PC-3 (cell line): ENCODE data around the gene SNED1. TPM values are rescaled to one million over a fixed set of nuclear protein-coding genes. Genes with fewer than 3 reads are reported as not detected.

Experiments
- ATAC-seq: fragments of 200-7000 bp; cut with Tn5 transposase; 2 replicates; pipeline ENCODE4 v1.9.1; 2020; ENCODE audit warnings: mild to moderate bottlenecking, moderate library complexity
- BruUV-seq: library from RNA; stranded (reverse); fragments of 400-500 nt; replicated peaks from 2 replicates; lab custom pipeline; 2021; lab: Mats Ljungman, UMichigan
- CTCF ChIA-PET: fragments of 300-600 bp; sonication (Branson Sonifier 250); formaldehyde crosslinking; loops from one replicate; lab custom pipeline; 2022; ENCODE audit warnings: antibody characterized with exemption; lab: Charles Lee
- POLR2A ChIA-PET: fragments of 300-600 bp; sonication (Branson Sonifier 250); formaldehyde crosslinking; loops from one replicate; lab custom pipeline; 2022; ENCODE audit warnings: antibody characterized with exemption; ENCODE audit not compliant: unreplicated experiment; lab: Charles Lee
- DNase-seq: peaks from one replicate; pipeline ENCODE4 v3.0.0-alpha.2; 2015
- H2AFZ ChIP-seq: fragments of 300-600 bp; sonication (generic); 2 replicates; pipeline ENCODE4 v1.6.0; 2016; ENCODE audit warnings: antibody characterized with exemption, low read length
- H3F3A ChIP-seq: fragments of 300-600 bp; sonication (generic); one replicate; pipeline ENCODE4 v1.6.0; 2017; ENCODE audit warnings: antibody characterized with exemption, low read length, control low read depth, mild to moderate bottlenecking; ENCODE audit not compliant: unreplicated experiment
- H3K27ac ChIP-seq: fragments of 300-600 bp; sonication (generic); 2 replicates; pipeline ENCODE4 v1.5.1; 2016; ENCODE audit warnings: mild to moderate bottlenecking, low read length
- H3K27me3 ChIP-seq: fragments of 300-600 bp; sonication (generic); 2 replicates; pipeline ENCODE4 v1.6.1; 2016; ENCODE audit warnings: low read length, mixed read lengths
- H3K36me3 ChIP-seq: fragments of 300-600 bp; sonication (generic); 2 replicates; pipeline ENCODE4 v1.6.1; 2016; ENCODE audit warnings: low read depth, mixed run types, low read length, mixed read lengths
- H3K4me1 ChIP-seq: fragments of 300-600 bp; sonication (generic); 2 replicates; pipeline ENCODE4 v1.5.1; 2016; ENCODE audit warnings: low read length; ENCODE audit not compliant: insufficient read depth
- H3K4me2 ChIP-seq: fragments of 300-600 bp; sonication (generic); 2 replicates; pipeline ENCODE4 v1.6.0; 2016; ENCODE audit warnings: low read length
- H3K4me3 ChIP-seq: fragments of 300-600 bp; sonication (generic); 2 replicates; pipeline ENCODE4 v1.5.1; 2016; ENCODE audit warnings: mild to moderate bottlenecking, low read length, mixed read lengths
- H3K79me2 ChIP-seq: fragments of 300-600 bp; sonication (generic); 2 replicates; pipeline ENCODE4 v1.6.1; 2017; ENCODE audit warnings: low read length, mixed read lengths
- H3K9ac ChIP-seq: fragments of 300-600 bp; sonication (generic); 2 replicates; pipeline ENCODE4 v1.6.0; 2016; ENCODE audit warnings: mild to moderate bottlenecking, low read length
- H3K9me2 ChIP-seq: fragments of 300-600 bp; sonication (generic); replicated peaks from 2 replicates; pipeline ENCODE4 v1.6.1; 2016; ENCODE audit warnings: mixed run types, low read length, mixed read lengths
- H3K9me3 ChIP-seq: fragments of 300-600 bp; sonication (generic); 2 replicates; pipeline ENCODE4 v1.6.1; 2016; ENCODE audit warnings: low read length, mixed read lengths
- H4K20me1 ChIP-seq: fragments of 300-600 bp; sonication (generic); 2 replicates; pipeline ENCODE4 v1.6.1; 2016; ENCODE audit warnings: low read length, mixed read lengths
- CTCF ChIP-seq: fragments of 300-600 bp; sonication (generic); conservative IDR thresholded peaks from 2 replicates; pipeline ENCODE4 v1.5.1; 2017; ENCODE audit warnings: antibody characterized with exemption, low read depth, mild to moderate bottlenecking, low read length
- EZH2 ChIP-seq: fragments of 300-600 bp; sonication (generic); IDR thresholded peaks from one replicate; pipeline ENCODE4 v1.6.1; 2017; ENCODE audit warnings: antibody characterized with exemption, mild to moderate bottlenecking, low read length; ENCODE audit not compliant: unreplicated experiment
- EZH2phosphoT487 ChIP-seq: fragments of 300-600 bp; sonication (generic); IDR thresholded peaks from 2 replicates; pipeline ENCODE4 v1.6.1; 2018; ENCODE audit warnings: mild to moderate bottlenecking, antibody characterized with exemption, low read length, borderline replicate concordance
- intact Hi-C: fragments of 100-400 bp; cut with micrococcal nuclease; formaldehyde crosslinking; loops from 2 replicates; pipeline ENCODE4 v1.9.0; 2023
- total RNA-seq: library from RNA; depleted of rRNA; stranded (reverse); fragments of >200 nt; gene quantifications from 2 replicates; pipeline ENCODE4 v1.2.3, GENCODE V29; 2014

The SNED1 gene
- total RNA-seq, 1 experiment from 2014 or later = 0.66 TPM

DNA sequence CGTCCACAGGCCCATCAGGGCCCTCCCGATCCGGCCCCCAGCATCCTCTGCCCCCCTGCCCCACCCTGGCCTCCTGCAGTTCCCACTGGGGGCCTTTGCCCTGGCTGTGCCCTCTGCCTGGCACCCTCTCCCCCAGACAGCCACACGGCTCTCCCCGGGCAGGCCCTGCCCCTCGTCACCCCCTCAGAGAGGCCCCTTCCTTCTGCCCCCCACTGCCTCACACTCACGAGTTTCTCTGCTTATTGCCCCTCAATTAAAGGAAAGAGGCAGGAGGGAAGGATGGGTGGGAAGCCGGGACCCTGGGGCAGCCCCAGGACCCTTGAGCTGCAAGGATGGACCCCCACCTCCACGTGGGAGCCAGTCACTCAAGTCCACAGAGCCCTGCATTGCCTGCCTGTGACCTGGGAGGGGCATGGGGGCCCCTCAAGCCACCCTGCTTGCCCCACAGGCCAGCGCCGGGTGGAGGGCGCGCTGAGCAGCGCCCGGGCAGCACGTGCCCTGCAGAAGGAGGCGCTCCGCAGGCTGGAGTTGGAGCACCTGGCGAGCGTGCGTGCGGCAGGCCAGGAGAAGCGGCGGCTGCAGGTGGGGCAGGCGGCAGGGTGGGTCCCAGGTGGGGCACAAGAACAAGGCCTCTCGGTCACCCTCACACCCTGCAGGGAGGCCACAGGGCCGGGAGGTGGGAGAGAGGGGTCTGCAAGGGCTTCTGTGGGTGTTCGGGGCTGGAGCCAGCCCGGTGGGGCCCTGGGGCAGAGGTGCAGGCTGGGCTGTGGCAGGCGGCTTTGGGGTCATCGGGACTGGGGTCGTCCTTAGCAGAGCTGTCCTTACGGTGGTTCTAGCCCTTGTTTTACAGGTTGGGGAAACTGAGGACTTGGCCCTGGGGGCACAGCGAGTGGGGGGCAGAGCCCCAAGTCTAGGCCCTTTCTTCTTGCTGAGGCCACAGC, 30.5 kb upstream of the SNED1 start:
- Histone ChIP-seq H3F3A (no peaks in the 10 kb centered on the region), H3K9me3 (no peaks in the 10 kb centered on the region), H3K9ac (no peak overlapping the region), H3K4me1 (peaks cover 3% of the 10 kb centered on the region), H2AFZ (no peak overlapping the region), H3K79me2 (no peaks in the 10 kb centered on the region), H3K36me3 (no peaks in the 10 kb centered on the region), H3K4me2 (no peak overlapping the region), H4K20me1 (no peaks in the 10 kb centered on the region), H3K9me2 (no peaks in the 10 kb centered on the region), H3K27ac (no peak overlapping the region), H3K4me3 (no peak overlapping the region), H3K27me3 (no peaks in the 10 kb centered on the region; the same call in 1 of the 2 replicates)
- intact Hi-C loops = no loop called here
- DNase-seq (no peak), ATAC-seq (no peak)
- no peak for TF ChIP-seq CTCF
- no peak for TF ChIP-seq EZH2
- TF ChIP-seq EZH2phosphoT487 = no peak
- no TSS peak for BruUV-seq
- ChIA-PET POLR2A (no interaction called here), CTCF (no interaction called here)

DNA sequence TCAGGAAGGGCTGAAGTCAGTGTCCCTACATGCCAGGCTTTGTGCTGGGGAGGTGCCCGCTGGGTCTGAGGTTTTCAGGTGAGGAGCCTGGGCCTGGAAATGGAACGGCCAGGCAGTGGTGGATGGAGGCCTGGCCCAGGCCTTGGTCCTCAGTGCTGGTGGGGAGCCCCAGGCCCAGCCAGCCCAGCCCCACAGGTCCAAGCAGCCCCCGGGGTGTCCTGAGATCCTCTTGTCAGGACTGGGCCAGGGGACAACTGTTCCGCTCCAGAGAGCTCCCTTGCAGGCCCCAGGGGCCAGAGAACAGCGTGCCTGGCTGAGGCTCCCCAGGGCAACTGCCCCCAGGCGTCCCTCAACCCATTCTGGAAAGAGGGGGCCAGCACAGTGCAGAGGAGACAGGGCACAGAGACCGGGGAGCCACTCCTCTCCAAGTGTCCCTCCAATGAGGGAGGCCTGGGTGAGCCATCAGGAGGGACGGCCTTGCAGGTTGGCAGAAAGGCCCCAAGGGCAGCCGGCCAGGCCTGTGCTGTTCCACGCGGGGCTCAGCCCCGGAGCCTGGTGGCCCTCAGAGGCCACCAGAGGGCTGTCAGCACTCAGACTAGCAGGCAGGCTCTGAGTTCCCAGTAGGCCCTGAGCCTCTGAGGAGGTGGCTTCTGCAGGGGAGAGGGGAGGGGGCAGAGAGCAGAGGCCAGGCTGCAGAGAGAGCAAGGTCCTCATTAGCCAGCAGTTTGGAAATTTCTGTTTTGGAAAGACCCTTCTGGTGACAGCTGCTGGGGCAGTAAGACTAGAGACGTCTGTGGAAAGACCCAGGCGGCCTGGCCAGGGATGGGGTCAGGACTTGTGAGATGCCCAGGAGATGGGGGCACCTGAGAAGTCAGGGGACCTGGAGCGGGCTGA, 29.4 kb upstream of the SNED1 start:
- Histone ChIP-seq H4K20me1 (no peaks in the 10 kb centered on the region), H3K27me3 (no peaks in the 10 kb centered on the region; the same call in 1 of the 2 replicates), H3K9me3 (no peaks in the 10 kb centered on the region), H3K4me2 (no peak overlapping the region), H3K36me3 (no peaks in the 10 kb centered on the region), H3K27ac (no peak overlapping the region), H2AFZ (no peak overlapping the region), H3K79me2 (no peaks in the 10 kb centered on the region), H3K9me2 (no peaks in the 10 kb centered on the region), H3F3A (no peaks in the 10 kb centered on the region), H3K9ac (no peak overlapping the region), H3K4me1 (peaks cover 5% of the 10 kb centered on the region), H3K4me3 (no peak overlapping the region)
- ATAC-seq = no peak
- TF ChIP-seq EZH2 (no peak), CTCF (no peak), EZH2phosphoT487 (no peak)
- intact Hi-C loops = no loop called here
- POLR2A ChIA-PET = no interaction called here
- CTCF ChIA-PET = no interaction called here
- no TSS peak for BruUV-seq
- no peak for DNase-seq
